GM21737 (cell line): ENCODE data around the gene PCDH1.

Experiments
- ATAC-seq: cut with Tn5 transposase; IDR thresholded peaks from one replicate; pipeline ENCODE4 v1.9.1; 2021; ENCODE audit warnings: mild to moderate bottlenecking, moderate library complexity; ENCODE audit not compliant: unreplicated experiment

Gene PCDH1

DNA sequence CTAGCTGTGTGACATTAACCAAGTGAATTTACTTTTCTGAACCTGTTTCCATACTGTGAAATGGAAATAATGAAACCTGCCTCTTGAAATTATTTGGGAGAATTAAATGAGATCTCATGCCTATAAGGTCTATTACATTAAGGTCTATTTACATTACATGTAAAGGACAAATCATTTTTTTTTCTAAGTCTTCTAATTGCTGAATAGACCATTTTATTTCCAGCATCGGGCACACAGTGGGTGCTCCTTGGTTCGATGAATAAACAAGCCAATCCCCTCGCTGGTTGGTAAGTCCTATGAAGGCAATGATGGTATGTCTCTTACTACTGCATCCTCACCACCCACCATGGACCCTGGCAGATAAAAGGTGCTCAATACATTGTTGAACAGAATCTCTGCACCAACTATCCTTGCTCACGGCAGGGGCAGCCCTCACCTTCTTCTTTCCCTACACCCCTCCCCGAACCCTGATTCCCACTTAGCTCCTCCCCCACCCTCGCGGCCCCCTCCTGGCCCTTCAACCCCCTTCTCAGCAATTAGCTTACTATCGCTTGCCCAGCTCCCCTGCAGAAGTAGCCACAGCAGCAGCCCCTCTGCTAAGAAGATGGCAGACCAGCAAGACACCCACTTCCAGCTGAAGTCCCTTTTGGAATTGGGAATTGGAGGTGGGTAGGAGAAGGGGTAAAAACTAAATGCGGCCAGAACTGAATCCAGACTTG, 3.0 kb downstream of the PCDH1 start:
- no peak for ATAC-seq

DNA sequence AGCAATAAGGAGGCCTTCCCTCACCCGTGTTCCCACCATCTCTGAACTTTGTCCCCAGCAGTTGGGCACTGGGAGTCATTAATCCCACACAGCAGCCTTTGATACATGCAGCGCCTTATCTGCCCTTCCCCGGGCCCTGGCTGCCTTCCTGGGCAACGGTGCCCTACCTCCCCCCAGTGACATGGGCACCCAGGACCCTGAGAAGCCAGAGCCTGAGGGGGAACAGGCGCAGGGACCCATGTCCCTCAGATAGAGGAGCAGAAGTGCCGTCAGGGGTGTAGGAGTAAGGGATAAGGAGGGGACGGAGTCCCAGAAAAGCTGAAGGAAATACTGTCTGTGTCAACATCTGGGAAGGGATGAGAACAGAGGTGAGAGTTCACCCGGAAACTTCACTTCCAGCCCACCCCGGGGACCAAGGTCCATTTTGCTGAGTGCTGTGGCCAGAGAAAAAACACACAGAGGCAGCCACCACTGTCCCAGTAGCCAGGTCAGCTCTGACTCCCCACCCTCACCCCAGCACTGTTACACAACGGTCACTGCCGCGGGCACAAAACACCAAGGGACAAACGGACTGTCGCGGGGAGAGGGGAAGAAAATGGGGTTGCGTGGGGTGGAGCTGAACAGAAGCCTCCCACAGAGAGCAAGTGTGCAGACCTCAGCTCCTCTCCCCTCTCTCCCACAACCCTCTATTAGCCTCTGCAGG, 3.8 kb downstream of the PCDH1 start:
- ATAC-seq, result no peak

DNA sequence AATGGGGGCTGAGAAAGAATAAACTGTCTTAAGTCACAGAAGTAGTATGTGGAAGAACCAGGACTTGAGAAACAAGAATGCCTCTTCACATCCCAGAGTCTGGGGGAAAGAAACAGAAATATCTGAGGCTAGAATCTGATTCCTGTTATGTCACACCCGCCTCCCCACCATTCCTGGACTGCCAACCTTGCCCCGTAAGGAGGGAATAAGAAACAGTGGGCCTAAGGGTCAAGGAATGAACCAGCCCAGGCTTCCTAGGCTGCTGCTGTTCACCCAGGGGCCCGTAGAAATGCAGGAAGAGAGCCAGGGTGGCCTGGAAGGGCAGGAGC, 4.3 kb downstream of the PCDH1 start:
- no peak for ATAC-seq

DNA sequence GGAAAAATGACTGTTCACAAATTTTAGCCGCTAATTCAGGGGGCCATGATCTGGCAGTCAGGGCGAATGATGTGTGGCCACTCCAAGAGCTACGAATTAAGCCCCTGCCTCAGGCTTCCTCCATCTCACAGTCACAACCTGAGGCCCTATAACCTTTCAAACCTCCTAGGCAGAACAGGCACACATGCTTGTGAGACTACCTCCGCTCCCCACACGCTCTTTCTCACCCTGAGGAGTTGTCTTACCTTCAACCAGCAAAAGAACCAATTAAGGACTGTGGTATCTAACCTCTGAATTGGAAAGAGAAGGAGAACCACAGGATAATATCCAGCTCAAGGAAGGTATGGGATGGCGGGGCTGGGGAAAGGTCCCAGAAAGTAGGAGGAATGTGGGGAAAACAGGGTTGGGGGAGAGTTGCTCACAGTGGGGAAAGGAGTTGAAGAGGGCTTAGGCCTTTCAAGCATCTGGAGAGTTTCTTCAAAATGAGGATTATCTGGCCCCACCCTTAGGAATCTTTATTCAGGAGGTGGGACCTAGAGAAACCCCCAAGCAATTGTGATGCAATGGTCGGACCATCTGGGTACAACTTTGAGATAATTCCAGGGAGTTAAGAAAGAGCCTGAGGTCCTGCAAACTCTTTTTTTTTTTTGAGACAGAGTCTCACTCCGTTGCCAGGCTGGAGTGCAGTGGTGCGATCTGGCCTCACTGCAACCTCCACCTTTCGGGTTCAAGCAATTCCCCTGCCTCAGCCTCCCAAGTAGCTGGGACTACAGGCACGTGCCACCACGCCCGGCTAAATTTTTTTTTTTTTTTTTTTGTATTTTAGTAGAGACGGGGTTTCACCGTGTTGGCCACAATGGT, 5.5 kb downstream of the PCDH1 start:
- ATAC-seq, result no peak

DNA sequence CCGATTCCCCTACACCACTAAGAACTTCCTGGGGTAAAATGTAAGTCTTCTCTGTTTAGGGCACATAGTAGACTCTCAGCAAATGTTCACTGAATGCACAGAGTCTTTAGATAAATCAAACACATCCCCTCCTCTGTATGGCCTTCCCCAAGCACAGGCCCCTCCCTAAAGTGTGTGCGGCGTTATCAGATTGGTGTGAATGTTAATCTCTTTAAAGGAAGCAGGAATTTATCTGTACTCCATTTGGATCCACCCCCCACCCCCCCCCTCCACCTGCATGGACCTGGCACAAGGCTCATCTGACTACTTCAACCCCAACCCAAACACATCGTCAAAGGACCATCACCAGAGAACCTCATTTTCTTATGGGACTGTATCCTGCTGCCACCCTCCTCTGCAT, 6.3 kb downstream of the PCDH1 start:
- no peak for ATAC-seq

DNA sequence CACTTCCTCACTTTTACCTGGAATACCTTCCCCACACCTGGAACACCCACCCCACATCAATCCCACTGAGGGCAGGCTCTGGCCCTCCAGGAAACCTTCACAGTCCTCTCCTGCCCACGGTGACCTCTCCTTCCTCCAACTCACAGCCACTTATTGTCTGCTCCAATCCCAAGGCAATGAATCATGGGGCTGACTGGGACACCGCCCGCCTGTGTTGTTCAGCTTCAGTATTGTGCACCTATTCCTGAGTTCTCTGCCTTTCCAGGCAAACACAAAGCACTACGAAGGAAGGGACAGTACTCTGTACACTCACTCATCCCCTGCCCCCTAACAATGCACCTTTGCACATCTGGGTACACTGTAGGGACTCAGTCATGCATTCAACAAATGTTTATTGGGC, 7.3 kb downstream of the PCDH1 start:
- ATAC-seq, result no peak

DNA sequence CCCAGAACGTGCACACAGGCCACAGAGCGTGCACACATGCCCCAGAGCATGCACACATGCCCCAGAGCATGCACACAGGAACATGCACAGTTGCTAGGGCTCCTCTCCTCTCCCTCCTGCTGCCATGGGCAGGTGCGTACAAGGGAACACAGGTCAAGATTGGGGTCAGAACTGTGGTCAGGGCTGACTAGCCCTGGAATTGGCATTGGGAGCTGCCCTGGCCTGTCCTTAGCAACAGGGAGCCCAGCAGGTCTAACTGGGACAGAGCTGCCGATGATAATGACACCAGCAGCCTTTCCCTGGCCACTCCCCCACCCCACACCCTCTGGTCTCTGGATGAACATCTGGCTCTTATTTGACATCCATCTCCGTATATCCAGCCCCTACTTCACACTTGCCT, 8.0 kb downstream of the PCDH1 start:
- no peak for ATAC-seq

DNA sequence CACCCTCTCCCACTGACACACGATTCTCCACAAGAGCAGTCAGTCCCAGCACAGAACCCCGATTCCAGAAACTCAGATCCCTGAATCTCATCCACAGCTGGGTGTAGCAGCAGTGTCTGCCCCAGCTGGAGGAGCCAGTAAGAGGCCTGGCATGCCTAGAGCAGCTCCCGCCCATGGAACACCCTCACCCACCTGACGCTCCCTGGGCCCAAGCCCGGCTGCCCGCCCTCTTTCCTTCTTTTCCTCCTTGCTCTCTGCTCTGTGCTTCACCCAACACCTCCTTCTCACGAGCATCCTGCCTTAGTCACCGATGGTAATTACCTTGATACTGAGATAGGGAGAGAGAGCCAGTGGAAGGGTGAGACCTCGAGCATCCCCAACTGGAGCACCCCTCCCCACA, 8.7 kb downstream of the PCDH1 start:
- no peak for ATAC-seq

DNA sequence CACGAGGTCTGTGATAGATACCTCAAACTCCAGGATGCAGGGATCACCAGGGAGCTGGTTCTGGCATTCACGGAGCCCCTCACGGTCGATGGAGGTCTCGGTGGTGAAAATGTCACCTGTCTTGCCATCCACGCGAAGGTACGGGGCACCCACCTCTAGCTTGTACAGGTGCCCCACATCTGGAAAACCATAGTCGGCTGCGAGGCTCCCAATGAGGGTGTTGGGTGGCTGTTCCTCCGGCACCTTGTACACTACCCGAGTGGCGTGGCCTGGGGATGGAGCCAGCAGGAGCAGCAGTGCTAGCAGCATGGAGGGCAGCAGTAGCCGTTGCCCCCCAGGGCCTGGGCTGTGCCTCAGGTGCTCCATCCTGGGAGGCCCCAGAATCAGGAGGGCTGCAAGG, 9.2 kb downstream of the PCDH1 start:
- no peak for ATAC-seq

DNA sequence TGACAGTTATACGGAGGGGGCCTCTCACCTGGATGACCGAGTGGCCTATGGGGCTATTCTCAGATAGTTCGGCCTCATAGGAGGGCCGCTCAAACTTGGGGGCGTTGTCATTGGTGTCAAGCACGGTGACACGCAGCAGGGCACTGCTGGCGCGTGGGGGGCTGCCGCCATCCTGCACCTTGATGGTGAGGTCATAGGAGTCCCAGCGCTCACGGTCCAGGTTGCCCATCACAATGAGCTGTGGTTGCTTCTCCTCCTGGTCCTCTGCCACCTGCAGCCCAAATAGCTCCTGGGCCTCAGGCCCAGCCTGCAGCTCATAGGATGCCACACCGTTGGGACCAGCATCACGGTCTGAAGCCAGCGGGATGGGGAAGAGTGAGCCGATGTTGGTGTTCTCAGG, 9.7 kb downstream of the PCDH1 start:
- no peak for ATAC-seq

DNA sequence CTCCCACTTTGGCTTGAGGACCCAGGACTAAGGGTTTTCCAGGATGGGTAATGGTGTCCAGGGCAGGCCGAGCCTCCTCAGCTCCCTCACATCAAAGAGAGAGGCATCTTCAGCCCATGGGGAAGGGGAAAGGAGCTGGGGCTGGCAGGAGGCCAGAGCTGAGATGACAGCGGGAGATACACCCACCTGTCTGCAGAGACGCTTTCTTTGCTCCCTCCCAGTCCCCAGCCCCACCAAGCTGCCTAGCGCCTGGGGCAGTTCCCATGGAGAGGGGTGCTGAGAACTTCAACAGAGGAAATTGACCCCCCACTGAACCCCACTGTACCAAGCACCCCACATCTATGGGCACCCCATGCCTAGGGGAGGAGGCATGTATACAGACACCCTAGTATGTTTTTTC, 10.6 kb downstream of the PCDH1 start:
- no peak for ATAC-seq

DNA sequence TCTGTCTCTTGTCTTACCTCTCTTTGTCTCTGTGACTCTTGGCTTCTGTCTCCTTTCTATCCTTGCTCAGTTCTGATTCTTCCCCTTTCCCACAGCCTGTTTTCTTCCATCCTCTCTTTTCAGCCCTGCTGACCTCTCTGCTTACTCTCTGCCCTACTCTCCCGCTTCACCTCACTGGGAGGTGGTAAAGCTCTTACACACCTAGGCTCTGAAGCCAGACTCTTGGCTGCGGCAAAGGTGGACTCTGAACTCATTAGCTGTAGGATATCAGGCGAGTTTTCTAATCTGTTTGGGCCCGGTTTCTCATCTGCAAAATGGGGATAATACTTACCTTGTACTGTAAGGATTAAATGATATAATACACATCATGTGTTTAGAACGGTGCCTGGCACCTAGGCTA, 11.1 kb downstream of the PCDH1 start:
- ATAC-seq, result no peak

DNA sequence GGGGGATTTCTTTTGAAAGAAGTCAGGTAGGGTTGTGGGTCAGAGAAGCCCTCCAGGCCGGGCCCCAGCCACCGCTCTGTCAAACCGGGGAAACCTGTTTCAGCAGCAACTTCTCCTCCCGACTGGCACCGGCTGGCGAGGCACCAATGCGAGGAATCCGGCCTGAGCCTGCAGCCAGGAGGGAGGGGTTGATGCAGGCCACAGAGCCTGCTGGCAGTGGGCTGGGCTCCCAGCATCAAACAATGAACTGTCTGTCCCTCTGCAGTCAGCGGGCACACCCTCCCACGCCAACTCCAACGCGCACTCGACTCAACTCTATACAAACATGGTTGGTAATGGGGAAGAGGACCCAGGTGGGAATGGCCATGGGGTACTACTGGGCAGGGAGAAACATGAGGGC, 12.1 kb downstream of the PCDH1 start:
- ATAC-seq, result no peak

DNA sequence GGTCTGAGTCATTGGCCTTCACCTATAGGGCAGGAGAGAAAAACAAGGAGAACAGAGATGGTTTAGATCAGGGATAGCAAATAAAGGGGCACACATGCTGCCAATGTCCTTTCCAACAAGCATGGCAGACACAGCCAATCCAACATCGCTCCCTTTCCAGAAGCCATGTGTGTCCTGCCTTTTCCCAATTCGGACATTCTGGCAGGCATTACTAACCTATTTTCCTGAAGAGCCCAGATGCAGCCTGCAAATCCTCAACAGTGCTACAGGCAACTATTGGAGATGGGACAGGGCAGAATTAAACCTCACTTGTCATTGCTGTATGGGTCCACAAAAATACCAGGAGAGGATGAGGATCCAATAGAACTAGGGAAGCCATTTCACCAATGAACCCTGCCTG, 12.8 kb downstream of the PCDH1 start:
- ATAC-seq, result no peak

DNA sequence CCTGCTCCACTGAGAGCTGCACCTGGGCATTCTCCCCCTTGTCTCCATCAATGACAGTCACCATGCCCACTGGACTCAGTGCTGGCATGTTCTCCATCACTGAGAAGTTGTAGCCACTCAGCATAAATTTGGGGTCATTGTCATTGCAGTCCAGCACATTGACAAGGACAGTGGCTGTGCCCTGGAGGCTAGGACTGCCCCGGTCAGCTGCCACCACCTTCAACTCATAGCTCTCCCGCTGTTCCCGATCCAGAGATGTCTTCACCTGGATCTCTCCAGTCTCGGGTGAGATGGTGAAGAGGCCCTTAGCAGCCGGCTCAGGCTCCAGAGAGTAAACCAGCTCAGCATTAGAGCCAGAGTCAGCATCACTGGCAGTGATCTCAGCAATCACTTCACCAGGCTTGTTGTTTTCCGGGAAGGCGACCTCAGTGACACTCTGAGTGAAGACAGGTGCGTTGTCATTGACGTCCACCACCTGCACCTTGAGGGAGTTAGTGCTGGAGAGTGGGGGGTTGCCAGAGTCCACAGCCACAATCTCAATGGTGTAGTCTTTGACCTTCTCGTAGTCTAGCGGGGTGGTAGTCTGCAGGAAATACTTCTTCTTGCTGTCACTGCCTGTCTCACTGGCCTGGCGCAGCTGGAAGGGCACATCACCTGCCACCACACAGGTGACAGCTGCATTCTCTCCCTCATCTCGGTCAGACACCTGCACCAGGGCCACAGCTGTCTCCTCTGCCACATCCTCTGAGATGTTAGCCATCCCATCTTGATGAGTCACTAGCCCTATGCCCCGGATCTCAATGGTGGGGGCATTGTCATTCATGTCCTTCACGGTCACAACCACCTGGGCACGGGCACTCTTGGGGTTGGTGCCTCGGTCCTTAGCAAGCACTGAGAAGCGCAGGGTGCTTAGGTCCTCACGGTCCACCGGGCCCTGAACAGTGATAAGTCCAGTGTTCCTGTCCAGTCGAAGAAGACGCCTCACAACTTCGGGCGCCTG, 13.5 kb downstream of the PCDH1 start:
- no peak for ATAC-seq

DNA sequence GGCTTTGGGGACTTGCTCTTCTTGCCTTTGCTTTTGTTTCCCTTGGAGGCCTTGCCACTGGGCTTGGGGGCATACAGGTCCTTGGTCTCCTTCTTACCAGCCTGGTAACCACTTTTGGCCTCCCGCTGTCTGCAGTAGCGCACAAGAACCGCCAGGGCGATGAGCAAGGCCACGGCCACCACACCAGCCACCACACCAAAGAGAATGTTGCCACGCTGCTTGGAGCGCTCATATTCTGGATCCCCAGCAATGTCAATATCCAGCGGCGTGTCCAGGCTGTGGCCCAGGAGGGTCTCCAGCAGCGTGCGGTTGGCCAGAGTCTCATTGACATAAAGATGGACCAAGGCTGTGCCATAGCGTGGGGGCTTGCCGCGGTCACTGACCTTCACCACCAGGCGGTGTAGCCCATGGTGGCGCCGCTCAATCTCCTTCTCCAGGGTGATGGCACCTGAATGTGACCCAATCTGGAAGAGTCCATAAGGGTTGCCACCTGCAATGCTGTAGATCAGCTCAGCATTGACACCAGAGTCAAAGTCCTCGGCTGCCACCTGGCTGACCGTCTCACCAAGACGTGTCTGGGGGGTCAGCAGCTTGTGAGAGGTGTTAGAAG, 14.5 kb downstream of the PCDH1 start:
- no peak for ATAC-seq

DNA sequence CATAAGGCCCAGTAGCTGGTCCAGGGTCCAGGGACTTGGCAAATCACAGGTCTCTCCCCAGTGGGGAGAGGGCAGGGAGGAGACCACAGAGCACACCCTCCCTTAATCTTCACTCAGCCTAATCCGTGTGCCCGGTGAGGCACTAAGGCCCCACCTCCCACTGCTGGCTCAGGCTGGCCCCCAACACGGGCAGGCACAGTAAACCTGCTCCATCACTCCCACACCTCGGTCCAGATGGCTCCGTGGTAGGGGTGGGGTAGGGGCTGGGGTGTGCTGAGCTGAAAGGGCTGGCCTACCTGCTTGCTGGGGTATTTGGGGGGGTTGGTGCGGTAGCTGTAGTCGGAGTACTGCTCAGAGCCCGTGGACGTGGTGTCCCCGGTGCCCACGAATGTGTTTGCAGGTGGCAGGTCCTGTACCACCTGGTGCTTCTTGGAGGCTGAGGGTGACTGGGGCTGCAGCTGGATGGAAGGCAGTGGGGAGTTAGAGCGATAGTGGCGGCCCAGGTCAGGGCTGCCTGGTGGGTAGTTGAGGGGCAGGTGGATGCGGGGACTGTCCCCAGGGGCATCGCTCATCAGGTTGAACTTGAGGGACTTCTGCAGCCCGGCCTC, 15.2 kb downstream of the PCDH1 start:
- ATAC-seq, result no peak

DNA sequence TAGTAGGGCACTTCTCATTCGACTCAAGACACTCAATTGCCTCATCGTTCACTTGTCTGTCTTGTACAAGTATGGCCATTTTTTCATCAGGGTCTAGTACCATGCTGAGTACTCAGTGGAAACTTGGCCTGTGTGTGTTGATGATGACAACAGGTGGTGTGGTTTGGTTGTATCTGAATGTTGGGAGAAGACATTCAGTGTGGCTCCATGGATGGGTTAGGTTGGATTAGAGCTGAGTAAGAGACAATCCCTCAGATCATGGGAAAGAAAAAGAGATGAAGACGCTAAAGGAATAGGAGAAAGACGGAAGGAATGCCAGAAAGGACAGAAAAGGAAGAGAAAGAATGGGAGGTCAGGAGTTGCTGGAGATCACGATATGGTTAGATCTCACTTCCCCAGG, 17.0 kb downstream of the PCDH1 start:
- no peak for ATAC-seq

DNA sequence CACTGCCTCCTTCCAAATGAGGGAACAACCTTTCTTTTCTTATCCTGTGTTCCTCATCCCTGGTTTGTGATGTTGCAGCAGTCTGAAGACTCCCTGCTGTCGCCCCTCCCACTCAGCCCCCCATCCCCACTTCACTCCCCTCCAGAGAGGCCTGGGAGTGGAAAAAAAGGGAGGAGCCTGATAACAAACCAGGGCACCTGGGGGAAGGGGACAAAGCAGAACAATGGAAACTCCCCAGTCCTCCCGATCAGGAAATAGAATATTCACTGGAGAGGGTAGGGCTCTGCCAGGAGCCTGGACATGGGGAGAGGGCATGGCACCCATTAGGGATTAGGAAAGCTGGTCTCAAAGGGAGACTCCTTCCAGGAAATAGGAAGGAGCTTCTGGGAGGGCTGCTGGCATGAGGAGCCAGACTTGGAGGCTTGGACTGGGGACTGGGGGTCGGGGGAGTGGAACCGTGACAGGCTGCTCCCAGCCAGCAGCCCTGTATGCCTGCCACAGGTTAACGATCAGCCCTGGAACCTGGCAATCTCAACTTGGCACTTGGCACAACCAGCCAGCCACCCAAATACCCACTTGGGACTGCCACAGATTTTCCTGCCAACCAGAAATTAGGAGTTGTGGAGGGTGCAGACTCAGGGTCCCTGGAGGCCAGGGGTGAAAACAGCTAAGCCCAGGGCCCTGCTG, 20.0 kb downstream of the PCDH1 start:
- ATAC-seq, result no peak
